NT2/D1 (cell line): ENCODE data around the gene LGALS7B.

ENCODE experiments used
- YY1 ChIP-seq: IDR thresholded peaks from 2 replicates; pipeline ENCODE4 v1.6.1; 2011; ENCODE audit not compliant: insufficient read length, insufficient read depth
- ZNF274 ChIP-seq: IDR thresholded peaks from 2 replicates; pipeline ENCODE4 v1.6.1; 2011; ENCODE audit warnings: mild to moderate bottlenecking, low read depth, low read length

DNA sequence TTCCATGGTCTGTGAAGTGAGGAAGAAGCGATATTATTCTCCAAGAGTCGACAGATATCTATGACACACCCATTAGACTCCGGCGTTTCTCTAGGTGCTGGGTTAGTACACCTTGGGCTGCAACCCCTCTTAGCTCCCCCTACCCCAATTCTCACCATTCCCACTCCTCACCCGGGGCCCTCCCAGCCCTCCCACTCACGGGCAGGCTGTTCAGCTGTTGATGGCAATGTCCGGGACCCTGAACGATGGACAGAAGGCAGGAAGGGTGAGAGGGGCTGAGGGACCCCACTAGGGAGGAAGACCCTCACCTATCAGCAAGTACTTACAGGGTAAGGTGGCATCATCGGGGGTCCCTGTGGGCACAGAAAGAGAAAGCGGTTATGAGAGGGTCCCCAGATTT lies 14.5 kb downstream of the LGALS7B start:
- TF ChIP-seq ZNF274: no peak
- TF ChIP-seq YY1: no peak
